AG04449 (cell line): ENCODE measurements around the gene EPB41.

Source experiments
- CTCF ChIA-PET: fragments of 350-600 bp; formaldehyde crosslinking; extraction: SDS; loops from one replicate; lab custom pipeline; 2021; ENCODE audit warnings: antibody characterized with exemption; lab: Yijun Ruan, JAX
- POLR2A ChIA-PET: fragments of 400-600, 350-600 bp; formaldehyde crosslinking; extraction: SDS; loops from one replicate; lab custom pipeline; 2020; ENCODE audit warnings: antibody characterized with exemption, inconsistent platforms; lab: Yijun Ruan, JAX
- DNase-seq: peaks from one replicate; pipeline ENCODE4 v3.0.0-alpha.2; 2010; ENCODE audit warnings: low read depth, low spot score
- H3K4me3 ChIP-seq: 2 replicates; pipeline ENCODE4 v1.5.1; 2011; ENCODE audit warnings: low read depth, mild to moderate bottlenecking, control low read depth, low read length
- TF ChIP-seq, protein P1 (sequence below): IDR thresholded peaks from one replicate; pipeline ENCODE4 v1.5.1; 2011; ENCODE audit warnings: mild to moderate bottlenecking, moderate library complexity, low read length, control low read depth, inconsistent platforms; ENCODE audit not compliant: insufficient read depth; ENCODE audit errors: missing control alignments

EPB41 gene

GRCh38 chr1:28894785-28895184 is 19.6 kb upstream of the EPB41 start:
- TF ChIP-seq, protein P1, sequence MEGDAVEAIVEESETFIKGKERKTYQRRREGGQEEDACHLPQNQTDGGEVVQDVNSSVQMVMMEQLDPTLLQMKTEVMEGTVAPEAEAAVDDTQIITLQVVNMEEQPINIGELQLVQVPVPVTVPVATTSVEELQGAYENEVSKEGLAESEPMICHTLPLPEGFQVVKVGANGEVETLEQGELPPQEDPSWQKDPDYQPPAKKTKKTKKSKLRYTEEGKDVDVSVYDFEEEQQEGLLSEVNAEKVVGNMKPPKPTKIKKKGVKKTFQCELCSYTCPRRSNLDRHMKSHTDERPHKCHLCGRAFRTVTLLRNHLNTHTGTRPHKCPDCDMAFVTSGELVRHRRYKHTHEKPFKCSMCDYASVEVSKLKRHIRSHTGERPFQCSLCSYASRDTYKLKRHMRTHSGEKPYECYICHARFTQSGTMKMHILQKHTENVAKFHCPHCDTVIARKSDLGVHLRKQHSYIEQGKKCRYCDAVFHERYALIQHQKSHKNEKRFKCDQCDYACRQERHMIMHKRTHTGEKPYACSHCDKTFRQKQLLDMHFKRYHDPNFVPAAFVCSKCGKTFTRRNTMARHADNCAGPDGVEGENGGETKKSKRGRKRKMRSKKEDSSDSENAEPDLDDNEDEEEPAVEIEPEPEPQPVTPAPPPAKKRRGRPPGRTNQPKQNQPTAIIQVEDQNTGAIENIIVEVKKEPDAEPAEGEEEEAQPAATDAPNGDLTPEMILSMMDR, result no peak
- no peak for DNase-seq
- H3K4me3 ChIP-seq, result no peak overlapping the region
- ChIA-PET POLR2A (no interaction called here), CTCF (interaction anchor here (0.7 to 10.7 kb wide), 6 partner anchors 8 to 309 kb away, joined by 3 to 182 read pairs (median 6); no protein-coding TSS in a partner anchor)

- H3K4me3 ChIP-seq, result no peak overlapping the region
- no peak for DNase-seq
- POLR2A ChIA-PET, result no interaction called here
- CTCF ChIA-PET, result interaction anchor here (1.6 to 10.7 kb wide), 3 partner anchors 14 to 306 kb away, joined by 5 to 182 read pairs (median 7); no protein-coding TSS in a partner anchor
- TF ChIP-seq, protein P1, result no peak
These were observed 18.3 kb upstream of the EPB41 start for GRCh38 chr1:28895896-28896608.

DNA sequence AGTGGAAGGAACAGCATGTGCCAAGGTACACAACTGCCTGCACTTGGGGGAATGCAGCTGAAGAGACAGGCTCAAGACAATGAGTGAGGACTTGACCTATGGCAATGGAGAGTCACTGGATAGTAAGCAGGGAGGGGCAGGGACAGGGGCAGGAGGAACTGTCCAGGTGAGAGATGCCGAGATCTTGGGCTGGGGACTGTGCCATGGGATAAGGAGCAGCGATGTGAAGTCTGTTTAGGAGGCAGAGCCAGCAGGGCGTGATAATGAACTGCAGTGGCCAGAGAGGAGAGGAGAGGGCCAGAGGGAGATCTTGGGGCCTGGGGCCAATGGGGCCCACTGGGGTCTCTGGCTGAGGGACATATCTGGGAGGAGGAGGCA is 17.8 kb upstream of the EPB41 start:
- no peak for DNase-seq
- ChIA-PET CTCF (interaction anchor here (1.6 to 10.7 kb wide), 3 partner anchors 15 to 306 kb away, joined by 5 to 182 read pairs (median 7); no protein-coding TSS in a partner anchor), POLR2A (no interaction called here)
- TF ChIP-seq, protein P1, result no peak
- no peak overlapping the region for H3K4me3 ChIP-seq

GRCh38 chr1:28897789-28898188 is 16.6 kb upstream of the EPB41 start:
- POLR2A ChIA-PET, result no interaction called here
- CTCF ChIA-PET, result interaction anchor here (1.1 to 10.7 kb wide), 5 partner anchors 16 to 305 kb away, joined by 5 to 182 read pairs (median 7); no protein-coding TSS in a partner anchor
- TF ChIP-seq, protein P1, result no peak
- no peak overlapping the region for H3K4me3 ChIP-seq
- DNase-seq, result no peak

DNA sequence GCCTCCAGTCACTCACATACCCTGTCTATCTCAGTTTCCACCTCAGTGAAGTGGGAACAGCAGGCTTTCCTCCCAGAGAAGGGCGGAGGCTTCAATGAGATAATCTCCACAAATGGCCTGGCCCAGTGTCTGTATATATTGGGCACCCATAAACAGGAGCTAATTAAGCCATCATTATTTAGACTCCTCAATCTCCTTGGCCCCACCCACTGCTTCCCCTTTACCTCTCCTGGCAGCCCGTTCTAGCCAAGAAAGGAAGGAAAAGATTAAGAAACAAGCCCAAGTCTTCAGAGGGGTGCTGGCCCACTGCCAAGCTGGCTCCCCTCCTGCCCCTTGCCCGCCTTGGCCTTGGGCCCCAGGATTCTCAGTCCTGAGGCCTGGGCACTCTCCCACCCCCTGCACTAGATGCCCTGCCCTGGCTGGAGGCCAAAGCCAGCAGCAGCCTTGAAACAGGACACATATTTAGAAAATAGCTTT is 15.9 kb upstream of the EPB41 start:
- POLR2A ChIA-PET, result no interaction called here
- TF ChIP-seq, protein P1, result no peak
- CTCF ChIA-PET, result interaction anchor here (1.1 to 10.7 kb wide), 4 partner anchors 16 to 304 kb away, joined by 4 to 182 read pairs (median 6); no protein-coding TSS in a partner anchor
- no peak for DNase-seq
- H3K4me3 ChIP-seq, result no peak overlapping the region

DNA sequence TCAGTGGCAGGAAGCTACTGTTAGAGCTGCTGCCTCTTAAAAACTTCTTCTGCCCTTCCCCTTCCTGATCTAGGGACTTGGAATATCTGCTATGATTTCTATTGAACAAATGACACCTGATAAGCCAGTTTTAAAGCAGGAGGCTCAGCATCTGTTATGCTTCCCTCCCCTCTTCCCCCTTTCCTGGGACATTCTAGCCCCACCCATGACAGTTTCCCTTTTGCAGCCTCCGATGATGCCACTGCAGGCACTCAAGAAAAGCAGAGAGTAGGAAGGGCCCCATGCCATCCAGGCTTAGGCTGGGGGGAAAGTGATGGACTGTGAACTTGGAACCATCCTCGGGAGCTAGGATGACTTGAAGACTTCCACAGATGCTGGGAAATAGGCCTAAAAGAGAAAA is 15.1 kb upstream of the EPB41 start:
- no peak for DNase-seq
- no peak overlapping the region for H3K4me3 ChIP-seq
- ChIA-PET CTCF (interaction anchor here (1.1 to 10.7 kb wide), 6 partner anchors 15 to 134 kb away, joined by 3 to 182 read pairs (median 6); no protein-coding TSS in a partner anchor), POLR2A (no interaction called here)
- TF ChIP-seq, protein P1, result no peak
